ENCODE results near the gene ANO1. TPM values are rescaled to one million over a fixed set of nuclear protein-coding genes. Genes with fewer than 3 reads are reported as not detected.
A peak's percentile ranks its signal among the peaks of the same experiment; 100 is the strongest.

The ANO1 gene
- total and polyA plus RNA-seq, 12 donors: 0.67 to 6.7 (median 2.2) TPM

DNA sequence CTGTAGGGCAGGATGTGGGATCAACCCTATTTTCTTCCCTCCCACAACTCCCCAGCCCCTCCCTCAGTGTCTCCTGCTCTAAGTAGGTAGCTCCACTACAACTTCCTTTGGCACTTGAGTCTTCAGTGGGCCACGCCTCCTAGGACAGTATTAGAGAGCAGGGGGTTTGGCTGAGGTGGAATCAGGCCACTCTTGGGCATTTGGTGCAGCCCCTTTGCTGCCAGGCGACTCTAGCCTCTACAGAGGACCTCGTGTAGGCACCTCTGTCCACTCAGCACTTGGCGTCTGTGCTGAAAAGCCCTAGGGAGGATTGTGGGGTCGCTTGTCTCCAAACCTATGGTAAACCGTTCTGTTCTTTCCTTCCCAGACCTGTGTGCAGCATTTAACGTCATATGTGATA, 127.6 kb downstream of the ANO1 start:
- Histone ChIP-seq H3K9me3 (replicated peaks in 1 of 3) (no peaks in the 10 kb centered on the region), H3K4me3 (no peak overlapping the region), H3K4me1 (replicated peaks in 1 of 2) (peaks cover 12 to 34% of the 10 kb centered on the region in 2 donors), H3K27ac (no peak overlapping the region), H3K36me3 (replicated peaks in 1 of 2) (peaks cover 0 to 27% of the 10 kb centered on the region in 2 donors), H3K27me3 (no peaks in the 10 kb centered on the region)
- TF ChIP-seq POLR2A (IDR thresholded peaks at IDR 0.05): no peak
- TF ChIP-seq, protein P1, sequence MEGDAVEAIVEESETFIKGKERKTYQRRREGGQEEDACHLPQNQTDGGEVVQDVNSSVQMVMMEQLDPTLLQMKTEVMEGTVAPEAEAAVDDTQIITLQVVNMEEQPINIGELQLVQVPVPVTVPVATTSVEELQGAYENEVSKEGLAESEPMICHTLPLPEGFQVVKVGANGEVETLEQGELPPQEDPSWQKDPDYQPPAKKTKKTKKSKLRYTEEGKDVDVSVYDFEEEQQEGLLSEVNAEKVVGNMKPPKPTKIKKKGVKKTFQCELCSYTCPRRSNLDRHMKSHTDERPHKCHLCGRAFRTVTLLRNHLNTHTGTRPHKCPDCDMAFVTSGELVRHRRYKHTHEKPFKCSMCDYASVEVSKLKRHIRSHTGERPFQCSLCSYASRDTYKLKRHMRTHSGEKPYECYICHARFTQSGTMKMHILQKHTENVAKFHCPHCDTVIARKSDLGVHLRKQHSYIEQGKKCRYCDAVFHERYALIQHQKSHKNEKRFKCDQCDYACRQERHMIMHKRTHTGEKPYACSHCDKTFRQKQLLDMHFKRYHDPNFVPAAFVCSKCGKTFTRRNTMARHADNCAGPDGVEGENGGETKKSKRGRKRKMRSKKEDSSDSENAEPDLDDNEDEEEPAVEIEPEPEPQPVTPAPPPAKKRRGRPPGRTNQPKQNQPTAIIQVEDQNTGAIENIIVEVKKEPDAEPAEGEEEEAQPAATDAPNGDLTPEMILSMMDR (IDR thresholded peaks at IDR 0.05): no peak
- intact Hi-C loops (cut with DNase I): no loop called here
- DNase-seq: no peak
- 87 to 92% (median 89%) methylated on average over 5 to 7 of the region's 7 CpGs for WGBS, 4 donors

DNA sequence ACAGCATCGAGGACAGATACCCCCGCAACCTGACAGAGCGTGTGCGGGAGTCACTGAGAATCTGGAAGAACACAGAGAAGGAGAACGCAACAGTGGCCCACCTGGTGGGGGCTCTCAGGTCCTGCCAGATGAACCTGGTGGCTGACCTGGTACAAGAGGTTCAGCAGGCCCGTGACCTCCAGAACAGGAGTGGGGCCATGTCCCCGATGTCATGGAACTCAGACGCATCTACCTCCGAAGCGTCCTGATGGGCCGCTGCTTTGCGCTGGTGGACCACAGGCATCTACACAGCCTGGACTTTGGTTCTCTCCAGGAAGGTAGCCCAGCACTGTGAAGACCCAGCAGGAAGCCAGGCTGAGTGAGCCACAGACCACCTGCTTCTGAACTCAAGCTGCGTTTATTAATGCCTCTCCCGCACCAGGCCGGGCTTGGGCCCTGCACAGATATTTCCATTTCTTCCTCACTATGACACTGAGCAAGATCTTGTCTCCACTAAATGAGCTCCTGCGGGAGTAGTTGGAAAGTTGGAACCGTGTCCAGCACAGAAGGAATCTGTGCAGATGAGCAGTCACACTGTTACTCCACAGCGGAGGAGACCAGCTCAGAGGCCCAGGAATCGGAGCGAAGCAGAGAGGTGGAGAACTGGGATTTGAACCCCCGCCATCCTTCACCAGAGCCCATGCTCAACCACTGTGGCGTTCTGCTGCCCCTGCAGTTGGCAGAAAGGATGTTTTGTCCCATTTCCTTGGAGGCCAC, 128.3 kb downstream of the ANO1 start:
- H3K27ac ChIP-seq: no peak overlapping the region
- no peak for TF ChIP-seq POLR2A (IDR thresholded peaks at IDR 0.05)
- TF ChIP-seq, protein P1 (IDR thresholded peaks at IDR 0.05): no peak
- intact Hi-C loops (cut with DNase I): no loop called here
- no peaks in the 10 kb centered on the region for H3K9me3 ChIP-seq (replicated peaks in 1 of 3)
- peaks cover 0 to 27% of the 10 kb centered on the region in 2 donors for H3K36me3 ChIP-seq (replicated peaks in 1 of 2)
- DNase-seq: no peak
- WGBS, 4 donors: 94 to 96% (median 95%) methylated on average over 22 of the region's 22 CpGs
- H3K4me1 ChIP-seq (replicated peaks in 1 of 2): peaks cover 12 to 34% of the 10 kb centered on the region in 2 donors
- no peaks in the 10 kb centered on the region for H3K27me3 ChIP-seq
- no peak overlapping the region for H3K4me3 ChIP-seq

DNA sequence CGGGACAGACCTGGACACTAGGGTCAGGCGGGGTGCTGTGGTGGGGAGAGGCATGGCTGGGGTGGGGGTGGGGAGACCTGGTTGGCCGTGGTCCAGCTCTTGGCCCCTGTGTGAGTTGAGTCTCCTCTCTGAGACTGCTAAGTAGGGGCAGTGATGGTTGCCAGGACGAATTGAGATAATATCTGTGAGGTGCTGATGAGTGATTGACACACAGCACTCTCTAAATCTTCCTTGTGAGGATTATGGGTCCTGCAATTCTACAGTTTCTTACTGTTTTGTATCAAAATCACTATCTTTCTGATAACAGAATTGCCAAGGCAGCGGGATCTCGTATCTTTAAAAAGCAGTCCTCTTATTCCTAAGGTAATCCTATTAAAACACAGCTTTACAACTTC, 128.9 kb downstream of the ANO1 start:
- H3K4me1 ChIP-seq (replicated peaks in 1 of 2): peaks cover 12 to 34% of the 10 kb centered on the region in 2 donors
- DNase-seq: no peak
- H3K27ac ChIP-seq: no peak overlapping the region
- 68 to 73% (median 71%) methylated on average over 5 to 6 of the region's 6 CpGs for WGBS, 4 donors
- TF ChIP-seq, protein P1 (IDR thresholded peaks at IDR 0.05): no peak
- no peak for TF ChIP-seq POLR2A (IDR thresholded peaks at IDR 0.05)
- no peaks in the 10 kb centered on the region for H3K27me3 ChIP-seq
- intact Hi-C loops (cut with DNase I): no loop called here
- H3K4me3 ChIP-seq: no peak overlapping the region
- H3K36me3 ChIP-seq (replicated peaks in 1 of 2): peaks cover 0 to 27% of the 10 kb centered on the region in 2 donors
- H3K9me3 ChIP-seq (replicated peaks in 1 of 3): no peaks in the 10 kb centered on the region

DNA sequence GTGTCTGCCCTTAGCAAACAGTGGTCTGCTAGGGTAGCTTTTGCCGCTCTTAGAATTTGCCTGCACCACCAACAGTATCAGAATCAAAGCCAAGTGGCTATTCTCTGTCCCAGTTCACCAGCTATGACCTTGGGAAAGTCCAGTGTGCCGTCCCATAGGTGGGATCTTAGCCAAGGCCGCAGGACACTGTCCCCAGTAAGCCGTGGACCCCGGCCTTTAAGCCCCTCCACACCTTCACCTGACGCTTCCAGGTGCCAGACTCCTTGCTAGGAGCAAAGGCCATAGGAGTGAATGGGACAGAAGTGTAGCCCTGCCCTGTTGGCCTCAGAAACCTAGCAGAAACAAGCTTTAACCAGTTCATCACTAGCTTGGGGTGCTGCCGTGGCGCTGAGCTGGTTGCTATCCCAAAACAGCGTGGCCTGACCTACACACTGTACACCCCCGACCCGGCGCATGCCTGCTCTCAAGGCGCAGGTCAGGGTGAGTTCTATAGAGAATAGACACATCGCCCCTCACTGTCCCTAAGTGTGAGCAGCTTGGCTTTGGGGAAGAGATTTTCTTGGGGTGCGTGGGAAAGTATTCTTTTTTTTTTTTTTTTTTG, 129.5 kb downstream of the ANO1 start:
- whole genome bisulfite sequencing, 4 donors: 72 to 83% (median 77%) methylated on average over 15 of the region's 15 CpGs
- intact Hi-C loops (cut with DNase I): no loop called here
- no peak for DNase-seq
- Histone ChIP-seq H3K4me3 (no peak overlapping the region), H3K9me3 (replicated peaks in 1 of 3) (no peaks in the 10 kb centered on the region), H3K4me1 (replicated peaks in 1 of 2) (peaks cover 12 to 32% of the 10 kb centered on the region in 2 donors), H3K27me3 (no peaks in the 10 kb centered on the region), H3K27ac (peak overlapping the region in 1 of 5 donors; percentile 7), H3K36me3 (replicated peaks in 1 of 2) (peaks cover 0 to 27% of the 10 kb centered on the region in 2 donors)
- TF ChIP-seq POLR2A (IDR thresholded peaks at IDR 0.05): no peak
- TF ChIP-seq, protein P1 (IDR thresholded peaks at IDR 0.05): no peak
